Cortex of kidney (tissue), 1 donor: ENCODE results near the gene GPC6.

Source experiments
- DNase-seq: peaks from one replicate; lab custom pipeline; 2025; lab: John Stamatoyannopoulos, UW

Gene GPC6

DNA sequence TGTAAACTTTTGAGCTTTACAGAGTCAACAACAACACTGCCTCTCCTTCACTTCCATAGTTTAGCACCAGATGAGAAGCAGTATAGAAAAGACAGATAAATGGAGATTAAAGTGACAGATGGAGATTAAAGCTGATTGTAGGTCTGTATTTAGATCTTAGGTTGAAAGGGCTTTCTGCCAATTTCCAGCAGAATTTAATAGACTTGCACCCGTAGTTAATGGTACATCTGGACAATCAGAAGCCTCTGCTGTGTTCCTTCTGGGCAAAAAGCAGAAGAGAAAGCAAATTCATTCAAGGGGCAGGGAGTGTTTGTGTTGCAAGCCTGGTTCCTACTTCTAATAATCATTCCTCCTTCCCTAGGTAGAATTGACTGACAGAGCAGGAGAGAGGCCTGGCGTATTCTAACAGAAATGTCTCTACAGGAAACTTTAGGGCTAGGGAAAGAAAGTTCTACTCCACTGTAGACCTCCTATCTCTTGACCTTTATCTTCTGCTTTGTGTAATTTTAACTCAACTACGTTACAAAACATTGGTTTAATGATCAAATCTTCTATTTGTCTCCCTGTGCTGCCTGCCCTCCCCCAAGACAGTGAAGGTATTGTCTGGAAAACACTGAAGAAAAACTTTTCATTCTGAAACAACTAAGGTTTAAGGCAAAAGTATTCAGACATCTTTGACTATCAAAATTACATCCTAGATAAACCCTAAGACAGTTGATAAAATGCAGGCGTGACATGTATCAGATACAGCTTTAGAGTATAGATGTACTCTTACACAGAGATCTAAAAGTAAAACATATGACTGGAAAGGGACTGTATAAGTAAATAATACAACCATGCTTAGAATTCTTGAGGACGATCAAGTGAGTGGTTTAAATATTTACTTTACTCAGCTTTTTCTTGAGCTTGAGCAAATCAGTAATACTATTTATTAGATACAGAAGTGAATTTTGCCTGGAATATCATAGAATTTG, 44.4 kb downstream of the GPC6 start:
- DNase-seq = no peak

DNA sequence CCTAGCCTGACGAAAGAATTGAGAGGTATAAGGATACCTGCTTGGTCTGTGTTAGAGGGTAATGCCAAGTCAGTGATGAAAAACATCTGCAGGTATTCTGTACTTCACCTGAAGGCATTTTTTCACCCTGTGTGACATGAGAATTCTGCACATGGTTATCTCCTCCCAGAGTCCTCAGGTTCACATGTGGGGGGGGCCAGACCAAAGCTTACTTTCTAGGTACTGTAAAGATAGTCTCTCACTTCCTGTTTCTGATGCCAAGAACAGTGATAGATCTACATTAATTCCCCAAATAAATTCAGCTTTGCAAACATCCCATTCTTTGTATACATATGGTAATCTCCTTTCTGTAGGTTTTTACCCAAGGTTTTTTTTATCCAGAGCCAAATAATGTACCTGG, 53.4 kb downstream of the GPC6 start:
- DNase-seq = no peak

DNA sequence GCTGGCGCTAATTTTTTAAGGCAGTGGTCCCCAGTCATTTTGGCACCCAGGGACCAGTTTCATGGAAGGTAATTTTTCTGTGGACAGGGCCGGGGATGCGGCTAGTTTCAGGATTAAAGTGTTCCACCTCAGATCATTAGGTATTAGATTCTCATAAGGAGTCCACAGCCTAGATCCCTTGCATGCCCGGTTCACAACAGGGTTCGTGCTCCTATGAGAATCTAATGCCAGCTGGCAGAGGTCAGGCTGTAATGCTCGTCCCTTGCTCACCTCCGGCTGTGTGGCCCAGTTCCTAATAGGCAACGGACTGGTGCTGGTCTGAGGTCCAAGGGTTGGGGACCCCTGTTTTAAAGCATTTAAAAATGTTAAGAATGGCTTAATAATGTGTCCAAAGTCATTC, 54.1 kb downstream of the GPC6 start:
- DNase-seq = no peak

DNA sequence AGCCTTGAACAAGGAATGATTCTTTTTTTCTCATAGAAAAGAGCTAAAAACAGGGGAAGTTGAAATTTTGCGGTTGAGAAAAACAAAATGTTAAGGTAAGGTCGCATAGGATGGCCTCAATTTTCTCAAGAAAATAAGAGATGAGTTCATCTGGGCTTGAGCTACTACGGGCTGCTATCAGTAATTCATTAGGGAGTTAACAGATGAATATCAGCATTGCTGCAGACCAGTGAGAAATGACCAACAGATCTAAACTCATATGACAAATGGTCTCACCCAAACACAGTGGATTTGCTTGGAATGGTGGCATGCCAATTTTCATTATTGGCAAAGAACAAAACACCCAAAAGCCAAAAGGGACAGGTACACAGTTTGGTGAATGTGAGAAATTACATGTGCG, 56.6 kb downstream of the GPC6 start:
- no peak for DNase-seq

DNA sequence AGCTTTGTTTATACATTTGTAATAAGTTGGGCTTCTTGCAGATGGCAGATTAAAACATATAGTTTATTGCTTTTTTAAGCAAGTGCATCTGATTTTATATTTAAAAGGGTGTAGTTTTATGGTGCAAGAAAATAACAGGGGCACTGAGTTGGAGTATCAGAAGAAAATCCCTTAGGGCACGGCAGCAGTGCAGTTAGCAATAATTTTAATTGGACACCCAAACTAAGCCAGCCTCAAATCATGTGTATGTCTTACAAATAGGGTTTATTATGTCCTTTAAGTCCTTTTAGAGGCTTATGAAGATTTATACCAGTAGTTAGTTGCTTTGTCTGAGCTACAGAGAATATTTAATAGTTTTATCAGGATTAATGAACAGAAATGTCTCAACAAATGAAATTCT, 57.5 kb downstream of the GPC6 start:
- DNase-seq = no peak

DNA sequence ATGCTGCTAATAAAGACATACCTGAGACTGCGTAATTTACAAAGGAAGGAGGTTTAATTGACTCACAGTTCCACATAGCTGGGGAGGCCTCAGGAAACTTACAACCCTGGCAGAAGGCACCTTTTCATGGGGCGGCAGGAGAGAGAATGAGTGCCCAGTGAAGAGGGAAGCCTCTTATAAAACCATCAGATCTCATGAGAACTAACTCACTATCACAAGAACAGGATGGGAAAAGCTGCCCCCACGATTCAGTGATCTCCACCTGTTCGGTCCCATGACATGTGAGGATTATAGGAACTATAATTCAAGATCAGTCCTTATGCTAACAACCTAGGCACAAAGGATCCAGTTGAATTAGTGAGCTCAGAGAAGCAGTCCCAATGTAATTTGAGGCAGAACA, 59.4 kb downstream of the GPC6 start:
- no peak for DNase-seq

DNA sequence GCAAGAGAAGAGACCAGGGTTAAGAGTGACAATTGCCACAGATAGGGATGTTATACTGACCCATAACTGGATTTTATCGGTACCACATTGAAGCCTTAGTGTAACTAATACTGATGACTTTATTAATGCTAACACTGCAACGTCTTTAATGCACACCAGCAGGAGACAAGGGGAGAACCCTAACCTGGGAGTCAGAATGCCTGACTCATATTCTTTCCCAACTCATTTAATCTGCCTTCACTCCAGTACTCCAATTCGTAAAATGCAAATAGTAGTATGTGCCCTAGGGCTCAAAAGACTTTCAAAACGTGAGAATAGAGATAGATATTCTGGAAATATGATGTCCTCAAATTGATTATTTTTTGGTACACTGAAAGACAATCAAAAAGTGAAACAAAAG, 62.4 kb downstream of the GPC6 start:
- no peak for DNase-seq

DNA sequence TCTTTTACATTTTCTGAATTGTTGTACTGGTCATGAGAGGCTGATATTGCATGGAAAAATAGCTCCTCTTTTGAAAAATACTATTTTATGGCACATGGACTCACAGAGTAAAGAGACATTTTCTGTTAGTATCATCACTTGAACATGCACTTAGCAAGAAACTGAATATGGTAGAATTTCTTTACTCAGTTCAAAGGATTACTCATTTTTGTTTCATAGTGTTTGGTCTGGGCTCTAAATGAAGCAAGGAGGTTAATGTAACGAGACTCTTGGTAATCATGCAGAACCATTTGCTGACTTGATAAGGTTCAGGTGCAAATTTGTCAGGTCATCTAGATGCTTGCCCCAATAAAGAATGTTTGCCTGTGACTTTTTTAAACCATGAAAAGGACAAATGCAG, 63.2 kb downstream of the GPC6 start:
- DNase-seq = no peak

DNA sequence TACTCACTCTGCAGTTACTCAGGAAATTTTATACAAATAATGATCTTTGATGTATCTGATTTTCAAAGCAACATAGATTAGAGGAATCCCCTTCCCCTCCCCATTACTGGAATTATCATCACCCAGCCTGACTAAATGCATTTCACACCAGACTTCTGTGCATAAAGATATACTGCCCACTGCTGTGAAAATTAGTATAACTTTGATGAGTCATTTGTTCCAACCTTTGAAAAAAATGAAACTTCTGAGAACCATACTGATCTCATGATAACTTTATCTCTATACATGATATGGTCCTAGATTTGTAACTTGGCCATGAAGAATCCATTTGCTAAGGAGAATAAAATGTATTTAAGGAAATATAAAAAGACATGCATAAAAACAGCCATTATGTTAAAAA, 63.9 kb downstream of the GPC6 start:
- no peak for DNase-seq

DNA sequence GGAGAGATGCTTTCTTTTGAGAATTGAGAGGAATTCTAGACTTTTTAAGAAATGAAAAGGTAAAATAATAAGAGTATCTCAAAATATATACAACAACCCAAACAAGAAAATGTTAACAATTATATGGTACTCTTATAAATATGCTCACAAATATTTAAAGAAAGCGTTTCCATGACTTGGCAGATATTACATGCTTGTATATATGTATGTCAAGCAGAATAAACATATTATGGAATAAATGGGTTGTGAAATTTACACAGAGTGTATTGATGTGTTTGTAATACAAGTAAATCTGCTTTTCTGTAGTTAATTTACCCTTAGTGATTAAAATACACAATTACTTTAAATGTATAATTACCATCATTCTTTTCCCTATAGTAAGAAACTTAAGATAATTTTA, 65.8 kb downstream of the GPC6 start:
- no peak for DNase-seq

DNA sequence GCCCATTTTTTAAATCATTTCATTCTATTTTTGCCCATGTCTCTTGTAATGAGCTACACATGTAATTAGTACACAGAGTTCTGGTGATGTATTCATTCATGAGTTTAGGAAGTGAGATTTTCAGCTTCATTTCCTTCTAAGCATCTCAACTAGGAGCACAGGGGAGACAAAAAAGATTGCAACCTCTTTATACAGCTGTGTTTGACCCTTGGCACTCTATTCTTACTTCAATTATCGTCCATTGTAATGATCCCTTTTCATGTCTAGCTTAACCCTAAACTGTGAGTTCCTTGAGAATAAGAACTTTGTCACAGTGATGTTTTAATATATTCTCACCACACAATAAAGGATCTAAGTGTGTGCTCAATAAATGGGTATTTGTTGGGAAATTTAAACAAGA, 67.1 kb downstream of the GPC6 start:
- no peak for DNase-seq

DNA sequence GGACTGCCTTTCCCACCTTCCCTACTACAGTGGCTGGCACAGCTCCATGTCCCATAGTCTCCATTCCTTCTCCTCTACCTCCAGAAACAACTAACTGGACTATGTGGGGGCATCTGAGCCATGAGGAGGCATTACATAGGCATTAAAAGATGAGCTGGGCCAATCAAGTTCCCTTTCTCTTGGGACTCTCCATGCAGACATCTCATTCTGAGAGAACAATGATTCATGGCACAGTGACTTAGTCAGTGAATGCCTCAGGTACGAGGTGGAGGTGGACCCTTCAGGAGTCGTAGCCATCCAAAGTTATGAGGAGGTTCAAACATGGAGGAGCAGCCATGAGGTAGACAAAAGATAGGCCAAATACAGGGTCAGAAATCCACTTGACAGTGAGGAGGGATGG, 70.0 kb downstream of the GPC6 start:
- no peak for DNase-seq

DNA sequence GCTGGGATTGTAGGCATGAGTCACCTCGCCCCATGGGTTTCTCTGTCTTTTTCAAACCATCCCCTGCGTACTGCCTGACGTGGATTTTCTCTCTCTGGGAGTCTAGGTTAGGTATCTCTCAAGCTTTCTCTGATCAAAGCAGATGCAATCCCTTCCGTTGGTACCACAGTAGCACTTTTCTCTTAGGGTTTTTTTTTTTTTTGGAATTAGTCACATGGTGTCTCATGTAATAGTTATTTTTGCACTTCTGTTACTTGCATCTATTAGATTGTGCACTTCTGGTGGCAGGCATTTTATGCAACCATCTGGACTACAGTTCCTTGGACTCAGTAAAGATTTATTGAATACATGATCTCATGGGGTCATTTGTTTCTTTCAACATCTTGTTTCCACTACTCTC, 72.1 kb downstream of the GPC6 start:
- DNase-seq = no peak

DNA sequence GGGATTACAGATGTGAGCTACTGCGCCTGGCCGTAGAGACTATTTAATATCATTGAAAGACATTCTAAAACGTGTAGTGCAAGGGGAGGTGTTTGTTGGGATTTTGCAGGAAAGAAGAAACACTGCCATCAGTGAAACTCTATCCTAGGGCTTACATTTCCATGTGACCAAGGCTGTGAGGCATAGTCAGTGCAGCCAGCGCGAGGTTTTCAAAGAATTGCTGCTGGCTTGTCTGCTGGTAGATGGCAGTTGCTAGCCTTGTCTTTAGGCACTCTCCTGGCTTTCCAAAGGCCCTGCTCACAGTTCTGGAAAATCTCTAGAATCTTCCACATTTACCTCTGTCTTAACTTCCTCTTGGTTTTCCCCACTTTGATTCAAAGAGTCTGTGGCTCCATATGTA, 77.5 kb downstream of the GPC6 start:
- no peak for DNase-seq

DNA sequence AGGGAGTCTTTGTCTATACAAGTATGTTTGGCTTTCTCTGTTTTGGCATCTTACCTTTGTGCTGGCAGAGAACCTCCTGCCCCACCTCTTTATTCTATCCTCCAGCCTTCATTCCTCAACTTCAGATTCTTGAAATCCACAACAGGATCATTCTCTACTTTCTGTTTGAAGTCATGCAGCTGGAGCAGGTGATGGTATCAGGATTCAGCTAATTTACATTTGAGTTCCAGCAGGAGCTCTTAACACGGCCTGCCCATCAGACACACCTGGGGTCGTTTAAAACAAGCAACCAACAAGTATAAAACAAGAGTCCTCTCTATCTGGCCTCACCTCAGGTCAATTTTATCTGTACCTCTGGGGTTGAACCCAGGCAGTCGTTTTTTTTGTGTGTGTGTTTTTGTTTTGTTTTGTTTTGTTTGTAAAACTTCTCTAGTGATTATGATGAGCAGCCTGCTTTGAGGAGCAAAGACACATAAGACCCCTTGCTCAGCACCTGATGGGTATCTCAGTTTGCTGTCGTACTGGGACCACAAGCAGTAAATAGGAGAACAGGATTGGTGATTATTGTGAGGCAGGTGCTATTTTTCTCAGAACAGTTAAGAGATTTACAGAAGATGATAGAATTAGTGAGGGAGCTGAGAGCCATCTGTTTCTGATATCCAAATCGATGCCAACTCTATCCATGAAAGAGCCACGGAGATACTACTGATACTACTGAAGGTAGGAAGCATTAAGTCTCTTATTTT, 78.4 kb downstream of the GPC6 start:
- no peak for DNase-seq

DNA sequence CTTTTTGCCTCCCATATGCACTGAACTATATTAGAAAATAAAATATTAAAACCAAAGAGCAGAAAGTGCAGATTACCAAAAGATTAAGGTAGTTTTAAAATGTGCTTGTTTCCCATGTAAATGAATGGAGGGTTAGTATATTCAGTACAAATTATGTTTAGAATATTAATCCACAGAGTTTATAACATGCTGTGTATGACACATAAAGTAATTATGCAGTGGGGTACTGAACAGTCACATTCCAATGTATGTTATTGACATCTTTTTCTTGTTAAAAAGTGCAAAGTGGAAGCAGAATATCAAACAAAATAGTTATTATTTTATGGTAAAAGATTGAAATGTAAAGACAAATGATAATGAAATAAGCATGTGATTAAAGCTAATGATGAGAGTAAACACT, 79.3 kb downstream of the GPC6 start:
- DNase-seq = no peak

DNA sequence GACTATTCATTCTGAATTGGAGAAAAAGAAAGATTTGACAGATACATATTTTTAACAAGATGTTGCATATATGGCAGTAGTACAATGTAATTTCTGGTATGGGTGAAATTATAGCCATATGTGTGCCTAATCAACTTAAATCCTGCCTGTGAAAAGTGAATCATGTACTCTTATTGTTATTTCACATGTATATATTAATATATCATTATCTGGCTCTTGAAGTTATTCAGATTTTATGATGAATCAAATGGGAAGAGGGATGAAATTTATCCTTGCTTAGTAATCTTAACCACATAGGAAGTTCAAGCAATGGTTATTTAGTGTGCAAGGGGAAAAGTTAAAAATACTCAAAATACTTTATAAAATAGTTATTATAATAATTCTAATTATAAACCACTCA, 80.5 kb downstream of the GPC6 start:
- DNase-seq = no peak

DNA sequence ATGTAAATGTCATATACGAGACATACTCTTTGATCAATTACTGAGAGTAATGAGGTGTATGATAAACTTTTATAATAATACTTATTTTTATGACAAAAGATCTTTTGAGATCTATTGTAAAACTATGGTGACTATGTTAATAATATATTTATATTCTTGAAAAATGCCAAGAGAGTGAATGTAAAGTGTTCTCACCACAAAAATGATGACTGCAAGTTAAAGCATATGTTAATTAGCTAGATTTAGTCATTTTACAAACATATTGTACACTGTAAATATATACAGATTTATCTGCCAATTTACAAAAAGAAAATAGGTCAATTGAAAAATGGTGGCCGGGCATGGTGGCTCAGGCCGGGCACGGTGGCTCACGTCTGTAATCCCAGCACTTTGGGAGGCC, 81.0 kb downstream of the GPC6 start:
- DNase-seq = no peak

DNA sequence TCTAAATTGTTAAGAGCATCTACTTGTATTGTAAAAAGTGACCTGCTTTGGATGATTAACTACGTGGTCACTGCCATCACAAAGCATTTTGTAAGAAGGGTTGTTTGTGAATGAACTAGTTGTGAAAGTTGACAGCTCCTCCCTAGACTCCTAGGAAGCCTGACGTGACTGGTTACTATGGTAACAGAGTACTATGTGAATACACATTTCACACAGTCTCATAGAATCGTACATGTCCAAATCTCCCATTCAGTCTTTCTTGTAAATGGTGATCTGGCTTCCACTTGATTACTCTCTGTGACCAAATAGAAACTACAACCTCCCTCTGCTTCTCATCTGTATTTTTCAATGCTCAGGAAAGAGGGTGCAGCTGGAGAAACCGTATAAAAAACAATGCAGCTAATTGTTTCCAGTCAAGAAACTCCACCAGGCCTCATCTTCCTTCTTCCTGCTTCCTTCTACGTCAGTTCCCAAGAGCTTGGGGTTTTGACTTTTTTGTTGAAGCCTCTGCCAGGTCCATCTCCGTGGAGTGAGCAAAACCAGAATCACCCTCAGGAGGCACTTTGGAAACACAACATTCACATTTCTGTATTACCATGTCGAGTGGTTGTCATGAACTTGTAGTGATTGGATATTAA, 83.4 kb downstream of the GPC6 start:
- no peak for DNase-seq

DNA sequence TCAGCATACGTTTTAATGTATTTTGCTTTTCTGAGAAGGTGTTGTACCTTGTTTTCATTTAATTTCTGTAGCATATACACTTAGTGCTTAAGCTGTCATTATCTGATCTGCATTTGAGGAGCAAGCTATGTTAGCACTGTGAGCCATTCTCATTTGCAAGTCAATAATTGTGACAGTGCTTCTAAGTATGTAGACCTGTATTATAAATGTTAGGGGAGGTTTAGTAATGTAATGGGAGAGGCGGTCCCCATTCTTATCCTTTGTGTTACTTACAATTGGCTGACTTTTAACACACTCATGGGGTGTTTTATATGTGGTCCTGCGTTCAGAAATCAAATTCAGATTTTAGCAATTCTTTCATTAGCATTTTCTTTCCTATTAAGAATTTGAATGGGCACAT, 90.2 kb downstream of the GPC6 start:
- DNase-seq = no peak

DNA sequence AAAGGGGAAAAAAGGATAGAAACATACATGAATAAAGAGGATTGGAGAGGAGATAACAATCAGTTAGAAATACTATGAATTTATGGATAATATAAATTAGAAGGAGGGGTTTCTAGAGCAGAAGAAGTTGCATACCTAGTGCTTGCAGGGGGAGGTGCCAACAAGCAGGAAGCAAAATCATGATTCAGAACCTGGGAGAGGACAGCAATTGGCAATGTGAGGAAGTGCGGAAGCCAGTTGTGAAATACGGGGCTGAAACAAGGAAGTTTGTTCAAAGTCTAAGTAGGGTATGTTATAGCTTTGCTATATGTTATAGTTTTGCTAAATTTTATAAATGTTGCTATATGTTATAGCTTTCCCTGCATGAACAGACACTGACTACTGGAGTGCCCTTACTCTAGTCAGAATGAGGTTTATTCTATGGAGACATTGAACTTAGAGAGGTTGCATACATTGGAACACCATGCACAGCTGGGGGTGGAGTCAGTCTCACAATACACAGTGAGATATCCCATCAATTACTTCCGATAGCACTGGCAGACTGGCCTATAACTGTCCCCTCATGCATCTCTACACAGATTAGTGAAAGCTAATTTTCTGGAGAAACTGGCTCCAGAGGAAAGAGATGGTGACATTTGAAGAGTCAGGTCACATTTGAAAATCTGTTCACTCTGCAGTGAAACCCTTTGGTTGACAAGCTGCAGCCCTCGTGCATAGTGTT, 92.1 kb downstream of the GPC6 start:
- DNase-seq = no peak

DNA sequence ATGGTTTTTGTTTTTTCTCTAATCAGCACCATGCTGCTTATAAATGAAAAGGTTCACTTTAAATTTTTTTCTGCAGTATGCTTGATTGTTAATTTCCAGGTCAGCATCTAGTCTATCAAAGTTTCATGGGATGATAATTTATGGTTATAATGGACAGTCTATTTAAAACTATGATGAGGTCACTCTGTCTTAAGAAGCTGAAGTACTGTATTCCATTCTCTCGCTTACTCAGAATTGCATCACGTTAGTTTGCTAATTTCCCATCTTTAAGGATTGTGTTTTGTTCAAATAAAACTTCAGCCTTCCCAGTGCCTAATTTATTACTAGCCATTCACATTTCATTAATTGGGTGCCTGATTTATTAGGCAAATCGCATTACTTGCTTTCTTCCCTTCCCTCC, 94.3 kb downstream of the GPC6 start:
- no peak for DNase-seq
